Mesothelial cell of epicardium (in vitro differentiated cells): ENCODE results near the gene CD84. TPM values are rescaled to one million over a fixed set of nuclear protein-coding genes. Genes with fewer than 3 reads are reported as not detected.

Experiments
- DNase-seq, 2 experiments: peaks; one replicate each; pipeline ENCODE4 v3.0.0; 2021; ENCODE audit warnings: low spot score in 2 of 2; ENCODE audit not compliant: unreplicated experiment in 2 of 2
- H3K27ac Mint-ChIP-seq: 2 replicates; pipeline ENCODE4 v1.8.0; 2021; ENCODE audit warnings: mixed read lengths
- H3K27me3 Mint-ChIP-seq: 2 replicates; pipeline ENCODE4 v1.8.0; 2021; ENCODE audit warnings: low read depth, mixed read lengths
- H3K36me3 Mint-ChIP-seq: 2 replicates; pipeline ENCODE4 v1.8.0; 2021; ENCODE audit warnings: mixed read lengths
- H3K4me1 Mint-ChIP-seq: 2 replicates; pipeline ENCODE4 v1.8.0; 2021; ENCODE audit warnings: mixed read lengths
- H3K4me3 Mint-ChIP-seq: 2 replicates; pipeline ENCODE4 v1.8.0; 2021; ENCODE audit warnings: mild to moderate bottlenecking, moderate library complexity, mixed read lengths
- H3K9me3 Mint-ChIP-seq: 2 replicates; pipeline ENCODE4 v1.8.0; 2021; ENCODE audit warnings: mixed read lengths
- CTCF ChIP-seq: fragments of 200-600 bp; sonication (generic); IDR thresholded peaks from one replicate; pipeline ENCODE4 v1.5.0; 2021; ENCODE audit warnings: antibody characterized with exemption; ENCODE audit not compliant: unreplicated experiment
- total RNA-seq: library from RNA; stranded (reverse); gene quantifications from 3 replicates; pipeline ENCODE4 v1.2.1, GENCODE V29; 2021

The CD84 gene
- total RNA-seq, 1 donor from 2014 or later, result not detected

- TF ChIP-seq CTCF, result no peak
- Mint-ChIP-seq H3K27me3 (peaks cover 29% of the 10 kb centered on the region), H3K27ac (no peak overlapping the region), H3K36me3 (no peaks in the 10 kb centered on the region), H3K4me1 (no peaks in the 10 kb centered on the region), H3K9me3 (peaks cover 2% of the 10 kb centered on the region), H3K4me3 (no peak overlapping the region)
- no peak for DNase-seq
Observed at GRCh38 chr1:160577671-160578070, 1.6 kb downstream of the CD84 start.

- no peaks in the 10 kb centered on the region for H3K4me1 Mint-ChIP-seq
- peaks cover under 1% of the 10 kb centered on the region for H3K9me3 Mint-ChIP-seq
- H3K36me3 Mint-ChIP-seq, result no peaks in the 10 kb centered on the region
- H3K4me3 Mint-ChIP-seq, result no peak overlapping the region
- H3K27me3 Mint-ChIP-seq, result peaks cover 35% of the 10 kb centered on the region
- no peak for DNase-seq
- no peak overlapping the region for H3K27ac Mint-ChIP-seq
- TF ChIP-seq CTCF, result no peak
Observed at GRCh38 chr1:160576884-160577283, 2.4 kb downstream of the CD84 start.

- no peak for DNase-seq
- Mint-ChIP-seq H3K36me3 (no peaks in the 10 kb centered on the region), H3K4me3 (no peak overlapping the region), H3K27ac (no peak overlapping the region), H3K4me1 (no peaks in the 10 kb centered on the region), H3K27me3 (peaks cover 36% of the 10 kb centered on the region), H3K9me3 (no peaks in the 10 kb centered on the region)
- no peak for TF ChIP-seq CTCF
Observed at GRCh38 chr1:160576390-160576789, 2.9 kb downstream of the CD84 start.

GRCh38 chr1:160575112-160575664, 4.1 kb downstream of the CD84 start:
- Mint-ChIP-seq H3K27ac (no peak overlapping the region), H3K9me3 (no peaks in the 10 kb centered on the region), H3K27me3 (peaks cover 41% of the 10 kb centered on the region), H3K36me3 (no peaks in the 10 kb centered on the region), H3K4me3 (no peak overlapping the region), H3K4me1 (no peaks in the 10 kb centered on the region)
- no peak for DNase-seq
- no peak for TF ChIP-seq CTCF

GRCh38 chr1:160570840-160571239, 8.5 kb downstream of the CD84 start:
- Mint-ChIP-seq H3K9me3 (no peaks in the 10 kb centered on the region), H3K27ac (no peak overlapping the region), H3K4me1 (no peaks in the 10 kb centered on the region), H3K27me3 (peaks cover 33% of the 10 kb centered on the region), H3K4me3 (no peak overlapping the region), H3K36me3 (no peaks in the 10 kb centered on the region)
- TF ChIP-seq CTCF, result no peak
- DNase-seq, result no peak

- H3K4me3 Mint-ChIP-seq, result no peak overlapping the region
- TF ChIP-seq CTCF, result no peak
- no peaks in the 10 kb centered on the region for H3K36me3 Mint-ChIP-seq
- no peak overlapping the region for H3K27ac Mint-ChIP-seq
- no peaks in the 10 kb centered on the region for H3K4me1 Mint-ChIP-seq
- DNase-seq, result no peak
- H3K27me3 Mint-ChIP-seq, result peaks cover 29% of the 10 kb centered on the region
- no peaks in the 10 kb centered on the region for H3K9me3 Mint-ChIP-seq
Observed at GRCh38 chr1:160569806-160570205, 9.5 kb downstream of the CD84 start.
